K562 (cell line): Measurements from ENCODE around the gene BTBD2. TPM values are rescaled to one million over a fixed set of nuclear protein-coding genes. Genes with fewer than 3 reads are reported as not detected.

Experiments used
- FOSL1 ChIP-seq: fragments of 200-800 bp; sonication (Bioruptor generic); conservative IDR thresholded peaks from 2 replicates; pipeline ENCODE4 v1.6.1; 2016; ENCODE audit warnings: missing genetic modification characterization, missing compliant biosample characterization
- KHSRP ChIP-seq: fragments of 450-650 bp; IDR thresholded peaks from 2 replicates; pipeline ENCODE4 v1.6.1; 2017
- POLR2AphosphoS5 ChIP-seq: IDR thresholded peaks from 2 replicates; pipeline ENCODE4 v1.6.1; 2011; ENCODE audit warnings: mild to moderate bottlenecking, low read depth, low read length, moderate library complexity; ENCODE audit not compliant: control insufficient read depth, insufficient read depth
- RAD21 ChIP-seq, 2 experiments: fragments of 250-450 bp in 1 of 2; fragments of 450-650 bp in 1 of 2; sonication (Bioruptor Pico) in 1 of 2; formaldehyde crosslinking in 1 of 2; IDR thresholded peaks in 1 of 2; conservative IDR thresholded peaks in 1 of 2; 2 replicates each; pipeline versions ENCODE4 v1.4.0 to v1.8.0; 2020 to 2022; ENCODE audit warnings: mild to moderate bottlenecking in 2 of 2, moderate library complexity in 1 of 2
- STAT5A ChIP-seq: IDR thresholded peaks from 2 replicates; pipeline ENCODE4 v1.6.1; 2012; ENCODE audit warnings: low read length, inconsistent platforms, borderline replicate concordance
- ZC3H4 ChIP-seq: sonication (generic); formaldehyde crosslinking; IDR thresholded peaks from 2 replicates; pipeline ENCODE4 v1.9.0; 2021; ENCODE audit warnings: missing genetic modification reagents, borderline replicate concordance
- ZFPM2 ChIP-seq: fragments of 250-450 bp; sonication (Bioruptor Pico); IDR thresholded peaks from 2 replicates; pipeline ENCODE4 v1.5.1; 2022; ENCODE audit warnings: mild to moderate bottlenecking
- ZNF644 ChIP-seq: fragments of 200-800 bp; sonication (Bioruptor generic); IDR thresholded peaks from 2 replicates; pipeline ENCODE4 v1.6.1; 2016; ENCODE audit warnings: low read depth, missing genetic modification characterization, missing compliant biosample characterization
- ZSCAN32 ChIP-seq: fragments of 450-650 bp; formaldehyde crosslinking; IDR thresholded peaks from 2 replicates; pipeline ENCODE4 v1.4.0; 2020; ENCODE audit warnings: mild to moderate bottlenecking, moderate library complexity
- polyA plus RNA-seq, 8 experiments: library from polyadenylated mRNA; depleted of rRNA in 4 of 8; stranded (reverse) in 5 of 8; unstranded in 3 of 8; fragments of >200 nt; fragmentation: Nextera tagmentation in 2 of 8; fragmentation: Illumina TruSeq in 1 of 8; extraction: Ambion mirVana in 2 of 8; extraction: Trizol in 1 of 8; gene quantifications; 2 replicates each; pipeline versions ENCODE4 v1.2.1 to v1.2.3, GENCODE V29; 2011 to 2014; ENCODE audit warnings: inconsistent platforms in 1 of 8, missing spikeins in 1 of 8
- total RNA-seq, 7 experiments: library from RNA; depleted of rRNA in 6 of 7; stranded (reverse); fragments of >200 nt in 6 of 7; fragmentation: Illumina TruSeq in 2 of 7; extraction: Trizol in 2 of 7; gene quantifications; 2 replicates each; pipeline versions ENCODE4 v1.2.1 to v1.2.3, GENCODE V29; 2011 to 2021; ENCODE audit warnings: low replicate concordance in 1 of 7
- TF ChIP-seq, protein P1 (sequence below): sonication (generic); formaldehyde crosslinking; IDR thresholded peaks from 2 replicates; pipeline ENCODE4 v1.8.0; 2022; ENCODE audit warnings: mild to moderate bottlenecking, missing genetic modification reagents
- TF ChIP-seq, protein P2 (sequence below): fragments of 150-350 bp; conservative IDR thresholded peaks from 2 replicates; pipeline ENCODE4 v1.6.1; 2014; ENCODE audit warnings: low read length
- TF ChIP-seq, protein P3 (sequence below): fragments of 250-450 bp; sonication (Bioruptor Pico); IDR thresholded peaks from 2 replicates; pipeline ENCODE4 v1.8.0; 2021; ENCODE audit warnings: mild to moderate bottlenecking, moderate library complexity
- TF ChIP-seq, protein P4 (sequence below): fragments of 250-450 bp; sonication (Bioruptor Pico); IDR thresholded peaks from 2 replicates; pipeline ENCODE4 v1.8.0; 2022; ENCODE audit warnings: inconsistent platforms
- TF ChIP-seq, protein P5 (sequence below): sonication (generic); formaldehyde crosslinking; IDR thresholded peaks from 2 replicates; pipeline ENCODE4 v1.8.1; 2022; ENCODE audit warnings: missing genetic modification reagents

Gene BTBD2
- total and polyA plus RNA-seq, 9 of the 15 experiments (the other 6 are each of a cell fraction or from before 2014, with no cell fraction given), result 0.10 to 15.6 (median 6.9) TPM

DNA sequence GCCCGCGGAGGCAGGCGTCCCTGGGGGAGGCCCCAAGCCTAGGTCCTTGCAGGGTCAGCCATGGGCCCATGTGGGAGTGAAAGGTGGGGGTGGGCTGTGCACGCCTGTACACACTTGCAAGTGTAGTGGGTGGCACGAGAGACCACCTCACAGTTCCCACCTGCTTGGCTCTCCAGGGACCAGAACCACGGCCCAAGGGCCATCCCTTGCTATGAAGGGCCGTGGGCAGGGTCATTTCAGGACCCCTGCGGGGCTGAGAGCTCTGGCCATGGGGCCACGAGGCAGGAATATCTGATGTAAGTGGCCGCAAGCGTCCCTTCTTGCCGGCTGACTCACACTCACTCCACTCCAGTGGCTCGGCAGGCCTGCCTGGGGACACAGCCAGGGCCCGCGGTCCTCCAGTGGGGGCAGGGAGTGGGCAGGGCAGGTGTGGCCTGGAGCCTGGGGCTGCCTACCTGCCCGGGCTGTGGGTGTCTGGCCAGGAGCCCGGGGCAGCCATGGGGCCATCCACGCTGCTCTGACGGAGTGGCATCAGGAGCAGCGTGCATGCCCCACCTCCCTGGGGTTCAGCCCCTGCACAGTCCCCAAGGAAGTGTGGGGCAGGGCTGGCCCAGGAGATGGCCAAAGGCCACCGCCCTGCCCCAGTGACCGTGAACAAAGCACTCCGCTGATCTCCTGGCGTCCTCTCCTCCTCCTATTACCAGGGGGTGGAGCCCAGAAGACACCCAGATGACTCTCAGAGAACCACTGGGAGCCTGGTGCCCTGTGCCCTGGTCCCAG is 44.1 kb upstream of the BTBD2 start (continued):
- TF ChIP-seq, protein P1, sequence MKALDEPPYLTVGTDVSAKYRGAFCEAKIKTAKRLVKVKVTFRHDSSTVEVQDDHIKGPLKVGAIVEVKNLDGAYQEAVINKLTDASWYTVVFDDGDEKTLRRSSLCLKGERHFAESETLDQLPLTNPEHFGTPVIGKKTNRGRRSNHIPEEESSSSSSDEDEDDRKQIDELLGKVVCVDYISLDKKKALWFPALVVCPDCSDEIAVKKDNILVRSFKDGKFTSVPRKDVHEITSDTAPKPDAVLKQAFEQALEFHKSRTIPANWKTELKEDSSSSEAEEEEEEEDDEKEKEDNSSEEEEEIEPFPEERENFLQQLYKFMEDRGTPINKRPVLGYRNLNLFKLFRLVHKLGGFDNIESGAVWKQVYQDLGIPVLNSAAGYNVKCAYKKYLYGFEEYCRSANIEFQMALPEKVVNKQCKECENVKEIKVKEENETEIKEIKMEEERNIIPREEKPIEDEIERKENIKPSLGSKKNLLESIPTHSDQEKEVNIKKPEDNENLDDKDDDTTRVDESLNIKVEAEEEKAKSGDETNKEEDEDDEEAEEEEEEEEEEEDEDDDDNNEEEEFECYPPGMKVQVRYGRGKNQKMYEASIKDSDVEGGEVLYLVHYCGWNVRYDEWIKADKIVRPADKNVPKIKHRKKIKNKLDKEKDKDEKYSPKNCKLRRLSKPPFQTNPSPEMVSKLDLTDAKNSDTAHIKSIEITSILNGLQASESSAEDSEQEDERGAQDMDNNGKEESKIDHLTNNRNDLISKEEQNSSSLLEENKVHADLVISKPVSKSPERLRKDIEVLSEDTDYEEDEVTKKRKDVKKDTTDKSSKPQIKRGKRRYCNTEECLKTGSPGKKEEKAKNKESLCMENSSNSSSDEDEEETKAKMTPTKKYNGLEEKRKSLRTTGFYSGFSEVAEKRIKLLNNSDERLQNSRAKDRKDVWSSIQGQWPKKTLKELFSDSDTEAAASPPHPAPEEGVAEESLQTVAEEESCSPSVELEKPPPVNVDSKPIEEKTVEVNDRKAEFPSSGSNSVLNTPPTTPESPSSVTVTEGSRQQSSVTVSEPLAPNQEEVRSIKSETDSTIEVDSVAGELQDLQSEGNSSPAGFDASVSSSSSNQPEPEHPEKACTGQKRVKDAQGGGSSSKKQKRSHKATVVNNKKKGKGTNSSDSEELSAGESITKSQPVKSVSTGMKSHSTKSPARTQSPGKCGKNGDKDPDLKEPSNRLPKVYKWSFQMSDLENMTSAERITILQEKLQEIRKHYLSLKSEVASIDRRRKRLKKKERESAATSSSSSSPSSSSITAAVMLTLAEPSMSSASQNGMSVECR (CRISPR knock-in tag), result peak; percentile 81; the same call in 1 of the 2 replicates
- TF ChIP-seq, protein P2, sequence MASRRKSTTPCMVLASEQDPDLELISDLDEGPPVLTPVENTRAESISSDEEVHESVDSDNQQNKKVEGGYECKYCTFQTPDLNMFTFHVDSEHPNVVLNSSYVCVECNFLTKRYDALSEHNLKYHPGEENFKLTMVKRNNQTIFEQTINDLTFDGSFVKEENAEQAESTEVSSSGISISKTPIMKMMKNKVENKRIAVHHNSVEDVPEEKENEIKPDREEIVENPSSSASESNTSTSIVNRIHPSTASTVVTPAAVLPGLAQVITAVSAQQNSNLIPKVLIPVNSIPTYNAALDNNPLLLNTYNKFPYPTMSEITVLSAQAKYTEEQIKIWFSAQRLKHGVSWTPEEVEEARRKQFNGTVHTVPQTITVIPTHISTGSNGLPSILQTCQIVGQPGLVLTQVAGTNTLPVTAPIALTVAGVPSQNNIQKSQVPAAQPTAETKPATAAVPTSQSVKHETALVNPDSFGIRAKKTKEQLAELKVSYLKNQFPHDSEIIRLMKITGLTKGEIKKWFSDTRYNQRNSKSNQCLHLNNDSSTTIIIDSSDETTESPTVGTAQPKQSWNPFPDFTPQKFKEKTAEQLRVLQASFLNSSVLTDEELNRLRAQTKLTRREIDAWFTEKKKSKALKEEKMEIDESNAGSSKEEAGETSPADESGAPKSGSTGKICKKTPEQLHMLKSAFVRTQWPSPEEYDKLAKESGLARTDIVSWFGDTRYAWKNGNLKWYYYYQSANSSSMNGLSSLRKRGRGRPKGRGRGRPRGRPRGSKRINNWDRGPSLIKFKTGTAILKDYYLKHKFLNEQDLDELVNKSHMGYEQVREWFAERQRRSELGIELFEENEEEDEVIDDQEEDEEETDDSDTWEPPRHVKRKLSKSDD, result no peak
- TF ChIP-seq ZFPM2 (CRISPR knock-in tag) (peak; percentile 50; the same call in 1 of the 2 replicates), STAT5A (no peak), FOSL1 (tag) (peak; percentile 99), RAD21 (CRISPR knock-in tag; conservative IDR thresholded peaks at IDR 0.05 in 1 of 2, IDR thresholded peaks at IDR 0.05 in 1 of 2) (peak; percentile 29 to 30; a peak in 3 of 4 replicates), ZSCAN32 (CRISPR knock-in tag) (peak; percentile 97), ZNF644 (tag) (peak; percentile 96), KHSRP (no peak), POLR2AphosphoS5 (peak; percentile 50), ZC3H4 (CRISPR knock-in tag) (peak; percentile 43)
- TF ChIP-seq, protein P3, sequence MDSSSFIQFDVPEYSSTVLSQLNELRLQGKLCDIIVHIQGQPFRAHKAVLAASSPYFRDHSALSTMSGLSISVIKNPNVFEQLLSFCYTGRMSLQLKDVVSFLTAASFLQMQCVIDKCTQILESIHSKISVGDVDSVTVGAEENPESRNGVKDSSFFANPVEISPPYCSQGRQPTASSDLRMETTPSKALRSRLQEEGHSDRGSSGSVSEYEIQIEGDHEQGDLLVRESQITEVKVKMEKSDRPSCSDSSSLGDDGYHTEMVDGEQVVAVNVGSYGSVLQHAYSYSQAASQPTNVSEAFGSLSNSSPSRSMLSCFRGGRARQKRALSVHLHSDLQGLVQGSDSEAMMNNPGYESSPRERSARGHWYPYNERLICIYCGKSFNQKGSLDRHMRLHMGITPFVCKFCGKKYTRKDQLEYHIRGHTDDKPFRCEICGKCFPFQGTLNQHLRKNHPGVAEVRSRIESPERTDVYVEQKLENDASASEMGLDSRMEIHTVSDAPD (CRISPR knock-in tag), result peak; percentile 10; the same call in 1 of the 2 replicates
- TF ChIP-seq, protein P4, sequence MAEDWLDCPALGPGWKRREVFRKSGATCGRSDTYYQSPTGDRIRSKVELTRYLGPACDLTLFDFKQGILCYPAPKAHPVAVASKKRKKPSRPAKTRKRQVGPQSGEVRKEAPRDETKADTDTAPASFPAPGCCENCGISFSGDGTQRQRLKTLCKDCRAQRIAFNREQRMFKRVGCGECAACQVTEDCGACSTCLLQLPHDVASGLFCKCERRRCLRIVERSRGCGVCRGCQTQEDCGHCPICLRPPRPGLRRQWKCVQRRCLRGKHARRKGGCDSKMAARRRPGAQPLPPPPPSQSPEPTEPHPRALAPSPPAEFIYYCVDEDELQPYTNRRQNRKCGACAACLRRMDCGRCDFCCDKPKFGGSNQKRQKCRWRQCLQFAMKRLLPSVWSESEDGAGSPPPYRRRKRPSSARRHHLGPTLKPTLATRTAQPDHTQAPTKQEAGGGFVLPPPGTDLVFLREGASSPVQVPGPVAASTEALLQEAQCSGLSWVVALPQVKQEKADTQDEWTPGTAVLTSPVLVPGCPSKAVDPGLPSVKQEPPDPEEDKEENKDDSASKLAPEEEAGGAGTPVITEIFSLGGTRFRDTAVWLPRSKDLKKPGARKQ (CRISPR knock-in tag), result no peak
- TF ChIP-seq, protein P5, sequence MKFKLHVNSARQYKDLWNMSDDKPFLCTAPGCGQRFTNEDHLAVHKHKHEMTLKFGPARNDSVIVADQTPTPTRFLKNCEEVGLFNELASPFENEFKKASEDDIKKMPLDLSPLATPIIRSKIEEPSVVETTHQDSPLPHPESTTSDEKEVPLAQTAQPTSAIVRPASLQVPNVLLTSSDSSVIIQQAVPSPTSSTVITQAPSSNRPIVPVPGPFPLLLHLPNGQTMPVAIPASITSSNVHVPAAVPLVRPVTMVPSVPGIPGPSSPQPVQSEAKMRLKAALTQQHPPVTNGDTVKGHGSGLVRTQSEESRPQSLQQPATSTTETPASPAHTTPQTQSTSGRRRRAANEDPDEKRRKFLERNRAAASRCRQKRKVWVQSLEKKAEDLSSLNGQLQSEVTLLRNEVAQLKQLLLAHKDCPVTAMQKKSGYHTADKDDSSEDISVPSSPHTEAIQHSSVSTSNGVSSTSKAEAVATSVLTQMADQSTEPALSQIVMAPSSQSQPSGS (CRISPR knock-in tag), result no peak
